SK-N-MC (cell line): ENCODE results near the gene DLGAP1.

Source experiments
- DNase-seq: peaks from one replicate; pipeline ENCODE4 v3.0.0-alpha.2; 2011; ENCODE audit warnings: low read depth, low spot score
- H3K27ac ChIP-seq: fragments of 200-600 bp; sonication (generic); 2 replicates; pipeline ENCODE4 v1.5.1; 2016; ENCODE audit warnings: mixed run types
- H3K36me3 ChIP-seq: fragments of 200-600 bp; sonication (generic); 2 replicates; pipeline ENCODE4 v1.6.1; 2017; ENCODE audit warnings: antibody characterized with exemption, low read length, mixed read lengths; ENCODE audit not compliant: insufficient read depth
- H3K4me3 ChIP-seq: fragments of 200-600 bp; sonication (generic); 2 replicates; pipeline ENCODE4 v1.5.1; 2016
- H3K9ac ChIP-seq: fragments of 200-600 bp; sonication (generic); 2 replicates; pipeline ENCODE4 v1.8.0; 2017; ENCODE audit warnings: mixed run types, mixed read lengths; ENCODE audit not compliant: insufficient read length
- H3K9me3 ChIP-seq: fragments of 200-600 bp; sonication (generic); 2 replicates; pipeline ENCODE4 v1.6.1; 2017; ENCODE audit warnings: low read depth, mild to moderate bottlenecking, antibody characterized with exemption, low read length, moderate library complexity, mixed read lengths
- EZH2 ChIP-seq: fragments of 200-600 bp; sonication (generic); IDR thresholded peaks from one replicate; pipeline ENCODE4 v1.6.1; 2017; ENCODE audit warnings: antibody characterized with exemption
- FOXP2 ChIP-seq: optimal IDR thresholded peaks from 2 replicates; pipeline ENCODE3; 2011; ENCODE audit warnings: mild to moderate bottlenecking, moderate library complexity; ENCODE audit not compliant: insufficient read depth; ENCODE audit errors: extremely low read length, control extremely low read depth
- POLR2AphosphoS5 ChIP-seq: IDR thresholded peaks from 2 replicates; pipeline ENCODE4 v1.6.1; 2012; ENCODE audit warnings: mild to moderate bottlenecking, low read depth, low read length, borderline replicate concordance

DLGAP1 gene

GRCh38 chr18:3863593-3863992, 591.5 kb downstream of the DLGAP1 start:
- TF ChIP-seq POLR2AphosphoS5 = no peak
- Histone ChIP-seq H3K27ac (no peak overlapping the region), H3K9ac (no peak overlapping the region), H3K4me3 (no peak overlapping the region), H3K36me3 (no peaks in the 10 kb centered on the region), H3K9me3 (no peaks in the 10 kb centered on the region)
- no peak for DNase-seq

GRCh38 chr18:3863006-3863405, 592.1 kb downstream of the DLGAP1 start:
- H3K9ac ChIP-seq = no peak overlapping the region
- no peak for DNase-seq
- H3K27ac ChIP-seq = no peak overlapping the region
- no peak for TF ChIP-seq POLR2AphosphoS5
- TF ChIP-seq EZH2 = no peak
- TF ChIP-seq FOXP2 = no peak
- no peaks in the 10 kb centered on the region for H3K36me3 ChIP-seq
- no peak overlapping the region for H3K4me3 ChIP-seq
- no peaks in the 10 kb centered on the region for H3K9me3 ChIP-seq

GRCh38 chr18:3861495-3861894, 593.6 kb downstream of the DLGAP1 start:
- TF ChIP-seq POLR2AphosphoS5 = no peak
- TF ChIP-seq EZH2 = no peak
- TF ChIP-seq FOXP2 = no peak
- DNase-seq = no peak
- Histone ChIP-seq H3K27ac (no peak overlapping the region), H3K9me3 (no peaks in the 10 kb centered on the region), H3K36me3 (no peaks in the 10 kb centered on the region), H3K4me3 (no peak overlapping the region), H3K9ac (no peak overlapping the region)

- Histone ChIP-seq H3K27ac (no peak overlapping the region), H3K4me3 (no peak overlapping the region), H3K9ac (no peak overlapping the region), H3K36me3 (no peaks in the 10 kb centered on the region), H3K9me3 (no peaks in the 10 kb centered on the region)
- no peak for DNase-seq
- TF ChIP-seq POLR2AphosphoS5 = no peak
- no peak for TF ChIP-seq EZH2
- TF ChIP-seq FOXP2 = no peak
Measured at GRCh38 chr18:3857544-3857943, 597.6 kb downstream of the DLGAP1 start.

- DNase-seq = no peak
- H3K27ac ChIP-seq = no peak overlapping the region
- no peak overlapping the region for H3K4me3 ChIP-seq
- no peaks in the 10 kb centered on the region for H3K9me3 ChIP-seq
- no peak overlapping the region for H3K9ac ChIP-seq
- TF ChIP-seq FOXP2 (no peak), EZH2 (no peak), POLR2AphosphoS5 (no peak)
- no peaks in the 10 kb centered on the region for H3K36me3 ChIP-seq
Measured at GRCh38 chr18:3855966-3856365, 599.1 kb downstream of the DLGAP1 start.

- H3K9ac ChIP-seq = no peak overlapping the region
- no peaks in the 10 kb centered on the region for H3K36me3 ChIP-seq
- TF ChIP-seq POLR2AphosphoS5 = no peak
- no peak for TF ChIP-seq FOXP2
- TF ChIP-seq EZH2 = no peak
- no peak overlapping the region for H3K4me3 ChIP-seq
- H3K9me3 ChIP-seq = no peaks in the 10 kb centered on the region
- no peak for DNase-seq
- H3K27ac ChIP-seq = no peak overlapping the region
Measured at GRCh38 chr18:3852321-3852720, 602.8 kb downstream of the DLGAP1 start.

GRCh38 chr18:3851159-3851558, 603.9 kb downstream of the DLGAP1 start:
- no peak for DNase-seq
- Histone ChIP-seq H3K9ac (no peak overlapping the region), H3K4me3 (no peak overlapping the region), H3K36me3 (no peaks in the 10 kb centered on the region), H3K9me3 (no peaks in the 10 kb centered on the region), H3K27ac (no peak overlapping the region)
- TF ChIP-seq POLR2AphosphoS5 (no peak), EZH2 (no peak), FOXP2 (no peak)

- TF ChIP-seq EZH2 (no peak), POLR2AphosphoS5 (no peak), FOXP2 (no peak)
- DNase-seq = no peak
- Histone ChIP-seq H3K9ac (no peak overlapping the region), H3K4me3 (no peak overlapping the region), H3K36me3 (no peaks in the 10 kb centered on the region), H3K9me3 (no peaks in the 10 kb centered on the region), H3K27ac (no peak overlapping the region)
Measured at GRCh38 chr18:3848316-3848715, 606.8 kb downstream of the DLGAP1 start.

- no peak for DNase-seq
- H3K9me3 ChIP-seq = no peaks in the 10 kb centered on the region
- no peaks in the 10 kb centered on the region for H3K36me3 ChIP-seq
- H3K4me3 ChIP-seq = no peak overlapping the region
- H3K9ac ChIP-seq = no peak overlapping the region
- H3K27ac ChIP-seq = no peak overlapping the region
- no peak for TF ChIP-seq FOXP2
- TF ChIP-seq POLR2AphosphoS5 = no peak
- no peak for TF ChIP-seq EZH2
Measured at GRCh38 chr18:3845161-3845560, 609.9 kb downstream of the DLGAP1 start.
